Testis (tissue), 3 donors: ENCODE measurements around the gene NBEA. TPM values are rescaled to one million over a fixed set of nuclear protein-coding genes. Genes with fewer than 3 reads are reported as not detected.

Experiments used
- DNase-seq: peaks from one replicate; pipeline ENCODE4 v3.0.0-alpha.2; 2019
- H3K27ac ChIP-seq, 2 donors: fragments of 200-600 bp; sonication (generic); one replicate each; pipeline ENCODE4 v1.5.1; 2019
- H3K27me3 ChIP-seq: fragments of 200-600 bp; sonication (generic); one replicate; pipeline ENCODE4 v1.5.1; 2019
- H3K36me3 ChIP-seq: fragments of 200-600 bp; sonication (generic); one replicate; pipeline ENCODE4 v1.5.1; 2017; ENCODE audit warnings: low read depth; ENCODE audit errors: missing control alignments
- H3K4me1 ChIP-seq: fragments of 200-600 bp; sonication (generic); one replicate; pipeline ENCODE4 v1.5.1; 2019
- H3K4me3 ChIP-seq, 2 donors: fragments of 200-600 bp; sonication (generic); one replicate each; pipeline ENCODE4 v1.5.1; 2017 to 2019
- H3K9me3 ChIP-seq: fragments of 200-600 bp; sonication (generic); one replicate; pipeline ENCODE4 v1.5.1; 2017
- CTCF ChIP-seq, 3 experiments: fragments of 450-650 bp in 2 of 3; fragments of 200-600 bp in 1 of 3; sonication (generic) in 1 of 3; IDR thresholded peaks; one replicate each; pipeline ENCODE4 v1.5.1; 2016 to 2019; ENCODE audit warnings: antibody characterized with exemption in 3 of 3, mild to moderate bottlenecking in 2 of 3, moderate library complexity in 1 of 3
- POLR2A ChIP-seq: fragments of 450-650 bp; IDR thresholded peaks from one replicate; pipeline ENCODE4 v1.6.1; 2017; ENCODE audit warnings: antibody characterized with exemption, mild to moderate bottlenecking, moderate library complexity
- WGBS, 2 donors: methylation state at CpG; one replicate each; pipeline ENCODE4 v1.1.5; 2018; 5-methylcytosine and 5-hydroxymethylcytosine counted together
- intact Hi-C: fragments of 100-400 bp; cut with DNase I; formaldehyde crosslinking; loops from one replicate; pipeline ENCODE4 v1.15.1; 2023; ENCODE audit warnings: low total_unique reads
- polyA plus RNA-seq: library from polyadenylated mRNA; stranded (reverse); fragments of 350-450 nt; fragmentation: Illumina TruSeq; extraction: RNeasy Lipid Tissue Mini Kit (QIAGEN cat#74804); gene quantifications from one replicate; pipeline ENCODE4 v1.2.3, GENCODE V29; 2014; ENCODE audit warnings: low read depth, low replicate concordance; ENCODE audit not compliant: insufficient read depth
- total RNA-seq, 2 donors: library from RNA; depleted of rRNA; stranded (reverse); fragments of >200 nt; gene quantifications; one replicate each; pipeline ENCODE4 v1.2.3, GENCODE V29; 2016

NBEA gene
- total and polyA plus RNA-seq, 3 donors from 2014 or later, result 8.6 to 22.2 (median 18.3) TPM

GRCh38 chr13:35499196-35499662 is 557.2 kb downstream of the NBEA start:
- Histone ChIP-seq H3K4me1 (no peaks in the 10 kb centered on the region), H3K36me3 (no peaks in the 10 kb centered on the region), H3K27me3 (no peaks in the 10 kb centered on the region), H3K9me3 (no peaks in the 10 kb centered on the region), H3K4me3 (no peak overlapping the region), H3K27ac (no peak overlapping the region)
- no peak for TF ChIP-seq CTCF (IDR thresholded peaks at IDR 0.05)
- TF ChIP-seq POLR2A, result no peak
- no peak for DNase-seq
- intact Hi-C loops, result no loop called here
- 77 to 90% methylated on average over 2 of the region's 2 CpGs for WGBS, 2 donors

GRCh38 chr13:35499676-35500075 is 557.6 kb downstream of the NBEA start:
- Histone ChIP-seq H3K27ac (no peak overlapping the region), H3K4me1 (no peaks in the 10 kb centered on the region), H3K4me3 (no peak overlapping the region), H3K9me3 (no peaks in the 10 kb centered on the region), H3K36me3 (no peaks in the 10 kb centered on the region), H3K27me3 (no peaks in the 10 kb centered on the region)
- DNase-seq, result no peak
- intact Hi-C loops, result no loop called here
- WGBS, 2 donors, result 56 to 61% methylated on average over 4 of the region's 4 CpGs
- TF ChIP-seq POLR2A (no peak), CTCF (IDR thresholded peaks at IDR 0.05) (no peak)

GRCh38 chr13:35500144-35500543 is 558.1 kb downstream of the NBEA start:
- H3K4me1 ChIP-seq, result no peaks in the 10 kb centered on the region
- intact Hi-C loops, result no loop called here
- no peak for DNase-seq
- no peak overlapping the region for H3K4me3 ChIP-seq
- no peak for TF ChIP-seq POLR2A
- no peak for TF ChIP-seq CTCF (IDR thresholded peaks at IDR 0.05)
- 77 to 90% methylated on average over 2 of the region's 2 CpGs for WGBS, 2 donors
- H3K27me3 ChIP-seq, result no peaks in the 10 kb centered on the region
- H3K36me3 ChIP-seq, result no peaks in the 10 kb centered on the region
- no peaks in the 10 kb centered on the region for H3K9me3 ChIP-seq
- H3K27ac ChIP-seq, result no peak overlapping the region

- H3K9me3 ChIP-seq, result no peaks in the 10 kb centered on the region
- no peak for DNase-seq
- WGBS, 2 donors, result 73 to 75% methylated on average over 6 of the region's 6 CpGs
- H3K27me3 ChIP-seq, result no peaks in the 10 kb centered on the region
- no peak for TF ChIP-seq CTCF (IDR thresholded peaks at IDR 0.05)
- TF ChIP-seq POLR2A, result no peak
- no peaks in the 10 kb centered on the region for H3K4me1 ChIP-seq
- intact Hi-C loops, result no loop called here
- no peaks in the 10 kb centered on the region for H3K36me3 ChIP-seq
- H3K27ac ChIP-seq, result no peak overlapping the region
- H3K4me3 ChIP-seq, result no peak overlapping the region
These were observed 559.7 kb downstream of the NBEA start for GRCh38 chr13:35501661-35502235.

- Histone ChIP-seq H3K27me3 (no peaks in the 10 kb centered on the region), H3K4me1 (no peaks in the 10 kb centered on the region), H3K36me3 (no peaks in the 10 kb centered on the region), H3K4me3 (no peak overlapping the region), H3K27ac (no peak overlapping the region), H3K9me3 (no peaks in the 10 kb centered on the region)
- TF ChIP-seq CTCF (IDR thresholded peaks at IDR 0.05), result no peak
- no peak for TF ChIP-seq POLR2A
- DNase-seq, result no peak
- WGBS, 2 donors, result 63 to 65% methylated on average over 3 of the region's 3 CpGs
- intact Hi-C loops, result no loop called here
These were observed 560.4 kb downstream of the NBEA start for GRCh38 chr13:35502456-35502855.
